IgD-negative memory B cell (primary cell): ENCODE data around the gene DLGAP3. TPM values are rescaled to one million over a fixed set of nuclear protein-coding genes. Genes with fewer than 3 reads are reported as not detected.

Source experiments
- H3K27ac Mint-ChIP-seq, 3 donors: one replicate each; pipeline ENCODE4 v1.8.0; 2020 to 2022; ENCODE audit warnings: mild to moderate bottlenecking in 3 of 3, mixed read lengths in 3 of 3, moderate library complexity in 1 of 3
- H3K27me3 Mint-ChIP-seq: one replicate; pipeline ENCODE4 v1.8.0; 2021; ENCODE audit warnings: mixed read lengths
- H3K36me3 Mint-ChIP-seq: one replicate; pipeline ENCODE4 v1.8.0; 2020; ENCODE audit warnings: mild to moderate bottlenecking, mixed read lengths
- H3K4me1 Mint-ChIP-seq, 3 donors: one replicate each; pipeline ENCODE4 v1.8.0; 2020 to 2022; ENCODE audit warnings: mixed read lengths in 3 of 3, mild to moderate bottlenecking in 1 of 3
- H3K4me3 Mint-ChIP-seq, 4 donors: one replicate each; pipeline ENCODE4 v1.8.0; 2020 to 2022; ENCODE audit warnings: mild to moderate bottlenecking in 4 of 4, mixed read lengths in 4 of 4, moderate library complexity in 3 of 4
- H3K9me3 Mint-ChIP-seq, 3 donors: one replicate each; pipeline ENCODE4 v1.8.0; 2020 to 2021; ENCODE audit warnings: mixed read lengths in 3 of 3, mild to moderate bottlenecking in 1 of 3
- polyA plus RNA-seq: library from polyadenylated mRNA; unstranded; fragments of 300-500 nt; fragmentation: Illumina TruSeq; gene quantifications from one replicate; pipeline ENCODE4 v1.2.3, GENCODE V29; 2021

The DLGAP3 gene
- polyA plus RNA-seq, 1 donor from 2014 or later = 0.33 TPM

DNA sequence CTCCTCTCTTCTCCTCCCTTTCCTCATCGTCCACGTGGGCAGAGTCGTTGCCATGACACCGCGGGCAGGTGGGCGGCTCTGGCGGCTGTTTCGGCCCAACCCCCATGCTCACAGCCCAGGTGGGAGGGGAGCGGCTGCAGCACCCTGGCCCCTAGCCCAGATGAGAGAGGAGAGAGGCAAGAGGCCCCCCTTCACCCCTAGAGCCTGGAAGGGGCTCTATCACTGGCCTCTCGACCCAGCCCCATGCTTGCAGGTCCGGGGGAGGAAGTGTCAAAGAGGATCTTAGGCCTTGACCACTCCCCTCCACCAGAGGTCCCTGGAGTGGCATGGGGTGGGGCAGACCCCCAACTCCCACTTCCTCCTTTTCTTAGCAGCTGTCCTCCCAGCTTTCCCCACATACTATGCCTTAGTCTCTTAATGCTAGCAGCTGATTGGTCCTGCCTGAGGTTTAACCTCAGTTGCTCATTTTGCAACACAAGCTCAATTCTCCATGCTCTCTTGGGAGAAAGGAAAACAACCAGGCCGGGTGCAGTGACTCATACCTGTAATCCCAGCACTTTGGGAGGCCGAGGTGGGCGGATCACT lies 10.4 kb downstream of the DLGAP3 start:
- Mint-ChIP-seq H3K4me3 (peak overlapping the region in 2 of 4 donors; percentile 61 to 90), H3K27me3 (peaks cover 14% of the 10 kb centered on the region), H3K27ac (no peak overlapping the region), H3K4me1 (peaks cover 8 to 10% (median 10%) of the 10 kb centered on the region in 3 donors), H3K9me3 (no peaks in the 10 kb centered on the region), H3K36me3 (peaks cover 2% of the 10 kb centered on the region)

DNA sequence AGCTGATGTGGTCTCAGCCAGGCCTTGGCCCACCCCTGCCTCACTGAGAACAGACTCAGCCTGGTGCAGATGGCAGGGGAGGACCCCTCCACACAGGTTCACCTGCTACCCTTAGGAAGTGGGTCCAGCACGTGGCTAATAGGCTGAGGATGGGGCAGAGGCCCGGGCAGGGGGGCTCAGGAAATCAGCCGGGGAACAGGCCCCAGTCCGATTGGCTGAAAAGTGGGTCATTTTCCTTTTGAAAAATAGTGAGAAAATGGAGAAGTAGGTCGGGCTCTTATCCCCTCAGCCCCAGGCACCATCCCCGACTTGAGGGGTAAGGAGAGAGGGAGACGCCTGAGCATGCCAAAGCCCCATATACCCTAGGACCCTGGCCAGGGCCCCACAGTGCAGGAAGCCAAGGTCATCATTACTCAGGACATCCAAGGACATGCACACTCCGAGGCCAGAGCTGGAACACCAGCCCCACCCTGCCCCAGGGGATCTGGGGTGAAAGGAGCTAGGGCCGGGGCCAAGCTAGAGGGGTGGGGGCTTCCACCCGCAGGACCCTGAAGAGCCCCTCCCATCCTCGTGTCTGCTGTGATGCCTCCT lies 11.0 kb downstream of the DLGAP3 start:
- H3K27me3 Mint-ChIP-seq = peaks cover 10% of the 10 kb centered on the region
- H3K4me1 Mint-ChIP-seq = peaks cover 8 to 10% (median 10%) of the 10 kb centered on the region in 3 donors
- H3K9me3 Mint-ChIP-seq = no peaks in the 10 kb centered on the region
- H3K36me3 Mint-ChIP-seq = peaks cover 2% of the 10 kb centered on the region
- no peak overlapping the region for H3K27ac Mint-ChIP-seq
- peak overlapping the region in 2 of 4 donors; percentile 61 to 90 for H3K4me3 Mint-ChIP-seq

DNA sequence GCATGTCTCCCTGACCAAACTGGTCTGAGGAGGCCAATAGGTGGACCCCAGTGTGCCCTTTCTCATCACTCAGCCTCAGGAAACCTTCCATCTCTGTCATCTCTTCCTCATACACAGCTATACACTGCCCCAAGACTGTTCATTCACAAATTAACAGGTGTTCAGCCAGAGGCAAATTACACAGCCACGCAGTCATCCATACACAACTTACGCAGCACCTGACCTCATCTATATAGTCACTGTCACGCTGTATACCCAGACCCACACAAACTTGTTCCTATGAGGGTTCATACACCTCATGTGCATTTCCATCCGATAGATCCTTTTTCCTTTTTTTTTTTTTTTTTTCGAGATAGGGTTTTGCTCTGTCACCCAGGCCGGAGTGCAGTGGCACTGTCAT lies 12.4 kb downstream of the DLGAP3 start:
- Mint-ChIP-seq H3K4me3 (no peak overlapping the region), H3K27me3 (peaks cover 3% of the 10 kb centered on the region), H3K4me1 (peaks cover 8 to 11% (median 10%) of the 10 kb centered on the region in 3 donors), H3K36me3 (peaks cover 2% of the 10 kb centered on the region), H3K9me3 (no peaks in the 10 kb centered on the region), H3K27ac (no peak overlapping the region)

GRCh38 chr1:34916104-34916503 lies 13.3 kb downstream of the DLGAP3 start:
- no peak overlapping the region for H3K4me3 Mint-ChIP-seq
- H3K4me1 Mint-ChIP-seq = peaks cover 8 to 11% (median 10%) of the 10 kb centered on the region in 3 donors
- H3K27me3 Mint-ChIP-seq = no peaks in the 10 kb centered on the region
- H3K36me3 Mint-ChIP-seq = peaks cover 2% of the 10 kb centered on the region
- no peak overlapping the region for H3K27ac Mint-ChIP-seq
- no peaks in the 10 kb centered on the region for H3K9me3 Mint-ChIP-seq

- no peak overlapping the region for H3K4me3 Mint-ChIP-seq
- peaks cover 2% of the 10 kb centered on the region for H3K36me3 Mint-ChIP-seq
- H3K27ac Mint-ChIP-seq = no peak overlapping the region
- no peaks in the 10 kb centered on the region for H3K9me3 Mint-ChIP-seq
- H3K27me3 Mint-ChIP-seq = no peaks in the 10 kb centered on the region
- peaks cover 6 to 11% (median 10%) of the 10 kb centered on the region in 3 donors for H3K4me1 Mint-ChIP-seq
Measured at GRCh38 chr1:34915521-34915920, 13.9 kb downstream of the DLGAP3 start.

DNA sequence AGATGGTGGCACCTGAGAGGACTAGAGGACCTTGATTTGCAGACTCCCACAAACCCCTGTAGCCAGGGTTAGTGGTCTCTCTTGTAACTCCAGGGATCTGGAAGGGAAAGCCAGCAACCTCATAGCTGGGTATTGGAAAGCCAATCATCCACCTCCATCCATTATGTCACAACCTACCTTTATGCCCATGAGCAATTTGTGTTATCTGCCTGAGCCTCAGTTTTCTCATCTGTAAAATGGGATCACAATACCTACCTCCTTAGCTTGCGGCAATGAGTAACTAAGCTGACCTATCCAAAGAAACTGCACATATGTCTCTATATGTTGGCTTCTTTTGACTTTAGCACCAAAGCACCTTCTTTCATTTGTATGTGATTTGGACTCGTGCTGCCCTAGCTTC lies 14.5 kb downstream of the DLGAP3 start:
- Mint-ChIP-seq H3K4me1 (peaks cover under 1 to 11% (median 8%) of the 10 kb centered on the region in 3 donors), H3K36me3 (peaks cover 2% of the 10 kb centered on the region), H3K4me3 (no peak overlapping the region), H3K27ac (no peak overlapping the region), H3K27me3 (peaks cover 2% of the 10 kb centered on the region), H3K9me3 (no peaks in the 10 kb centered on the region)

DNA sequence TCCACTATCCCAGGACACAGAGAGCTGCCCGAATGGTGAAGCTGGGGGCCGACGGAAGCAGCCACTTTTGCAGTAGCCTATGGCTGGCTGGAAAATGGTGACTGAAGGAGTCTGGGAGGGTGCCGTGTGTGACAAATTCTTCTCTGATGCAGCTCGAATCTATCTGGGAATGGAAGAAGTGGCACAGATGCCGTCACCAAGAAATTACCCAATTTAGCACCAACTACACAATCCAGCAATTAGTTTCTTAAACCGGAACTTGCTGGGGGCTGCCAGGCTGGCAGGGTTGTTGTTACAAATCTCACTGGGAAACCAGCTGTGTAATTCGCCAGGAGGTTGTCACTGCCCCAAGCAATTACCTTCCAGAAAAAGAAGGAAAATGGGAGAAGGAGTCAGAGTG lies 18.0 kb downstream of the DLGAP3 start:
- peaks cover 2% of the 10 kb centered on the region for H3K36me3 Mint-ChIP-seq
- peaks cover 4% of the 10 kb centered on the region for H3K27me3 Mint-ChIP-seq
- H3K4me1 Mint-ChIP-seq = peaks cover 0 to 1% (median 0%) of the 10 kb centered on the region in 3 donors
- H3K4me3 Mint-ChIP-seq = no peak overlapping the region
- H3K9me3 Mint-ChIP-seq = no peaks in the 10 kb centered on the region
- H3K27ac Mint-ChIP-seq = no peak overlapping the region

- peaks cover 0 to 1% (median 0%) of the 10 kb centered on the region in 3 donors for H3K9me3 Mint-ChIP-seq
- H3K36me3 Mint-ChIP-seq = peaks cover 2% of the 10 kb centered on the region
- peaks cover 0 to 1% (median 0%) of the 10 kb centered on the region in 3 donors for H3K4me1 Mint-ChIP-seq
- no peak overlapping the region for H3K4me3 Mint-ChIP-seq
- peaks cover 4% of the 10 kb centered on the region for H3K27me3 Mint-ChIP-seq
- H3K27ac Mint-ChIP-seq = peak overlapping the region in 1 of 3 donors; percentile 81
Measured at GRCh38 chr1:34910425-34910824, 19.0 kb downstream of the DLGAP3 start.

- H3K4me1 Mint-ChIP-seq = no peaks in the 10 kb centered on the region
- peaks cover 0 to 1% (median 0%) of the 10 kb centered on the region in 3 donors for H3K9me3 Mint-ChIP-seq
- H3K27me3 Mint-ChIP-seq = peaks cover 4% of the 10 kb centered on the region
- H3K4me3 Mint-ChIP-seq = no peak overlapping the region
- peaks cover 2% of the 10 kb centered on the region for H3K36me3 Mint-ChIP-seq
- H3K27ac Mint-ChIP-seq = no peak overlapping the region
Measured at GRCh38 chr1:34908369-34908768, 21.1 kb downstream of the DLGAP3 start.

- Mint-ChIP-seq H3K9me3 (peaks cover 0 to 1% (median 0%) of the 10 kb centered on the region in 3 donors), H3K27ac (no peak overlapping the region), H3K27me3 (peaks cover 4% of the 10 kb centered on the region), H3K36me3 (no peaks in the 10 kb centered on the region), H3K4me3 (no peak overlapping the region), H3K4me1 (no peaks in the 10 kb centered on the region)
Measured at GRCh38 chr1:34907487-34908090, 21.9 kb downstream of the DLGAP3 start.

- H3K27ac Mint-ChIP-seq = no peak overlapping the region
- peaks cover 4% of the 10 kb centered on the region for H3K27me3 Mint-ChIP-seq
- H3K9me3 Mint-ChIP-seq = peaks cover 0 to 1% (median 0%) of the 10 kb centered on the region in 3 donors
- H3K4me3 Mint-ChIP-seq = peak overlapping the region in 1 of 4 donors; percentile 19
- H3K36me3 Mint-ChIP-seq = no peaks in the 10 kb centered on the region
- H3K4me1 Mint-ChIP-seq = no peaks in the 10 kb centered on the region
Measured at GRCh38 chr1:34906756-34907155, 22.7 kb downstream of the DLGAP3 start.

- Mint-ChIP-seq H3K4me1 (no peaks in the 10 kb centered on the region), H3K27ac (no peak overlapping the region)
Measured at GRCh38 chr1:34906222-34906621, 23.2 kb downstream of the DLGAP3 start.

GRCh38 chr1:34905098-34905459 lies 24.4 kb downstream of the DLGAP3 start:
- Mint-ChIP-seq H3K36me3 (no peaks in the 10 kb centered on the region), H3K27me3 (peaks cover 6% of the 10 kb centered on the region), H3K27ac (no peak overlapping the region)

More at GRCh38 chr1:34906222-34906621, 23.2 kb downstream of the DLGAP3 start:
- Mint-ChIP-seq H3K27me3 (peaks cover 8% of the 10 kb centered on the region), H3K36me3 (no peaks in the 10 kb centered on the region), H3K4me3 (peak overlapping the region in 1 of 4 donors; percentile 19), H3K9me3 (peaks cover 0 to 1% (median 0%) of the 10 kb centered on the region in 3 donors)

DNA sequence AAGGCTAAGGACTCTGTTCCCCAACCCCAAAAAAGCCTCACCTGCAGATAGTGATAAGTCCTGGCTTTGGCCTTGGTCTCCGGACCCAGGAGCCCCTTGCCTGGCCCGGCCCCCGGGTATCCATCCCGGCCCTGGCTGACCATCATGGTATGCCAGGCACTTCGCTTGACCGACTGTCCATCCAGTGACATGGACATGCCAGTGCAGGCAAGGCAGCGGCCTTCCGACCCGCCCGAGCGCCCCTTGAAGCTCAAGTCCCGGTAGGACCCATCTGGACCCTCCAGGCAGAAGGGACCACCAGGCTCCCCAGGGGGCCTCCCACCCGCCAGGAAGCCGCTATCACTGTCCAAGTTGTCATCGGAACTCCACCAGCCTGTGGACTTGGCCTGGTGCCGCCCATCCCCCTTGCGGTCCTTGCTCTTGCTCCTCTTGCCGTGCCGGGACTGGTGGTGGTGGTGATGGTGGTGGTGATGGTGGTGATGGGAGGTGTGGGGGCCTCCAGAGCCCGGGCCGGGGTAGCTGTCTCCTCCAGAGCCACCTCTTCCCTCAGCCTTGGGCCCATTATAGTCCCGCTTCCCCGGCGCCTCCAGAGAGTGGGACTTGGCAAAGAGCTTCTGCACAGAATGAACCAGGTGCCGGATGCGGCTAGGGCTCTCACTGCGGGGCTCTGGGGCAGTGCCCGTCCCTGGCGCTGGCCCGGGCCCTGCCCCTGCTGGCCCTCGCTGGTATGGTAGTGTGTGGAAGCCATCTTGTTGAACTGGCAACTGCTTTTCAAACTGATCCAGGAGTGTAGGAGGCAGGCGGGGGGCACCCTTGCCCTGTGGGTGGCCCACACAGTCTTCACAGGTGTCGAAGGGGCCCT lies 25.0 kb downstream of the DLGAP3 start:
- Mint-ChIP-seq H3K4me3 (no peak overlapping the region), H3K36me3 (no peaks in the 10 kb centered on the region), H3K27me3 (peaks cover 6% of the 10 kb centered on the region), H3K9me3 (peaks cover 0 to 1% (median 0%) of the 10 kb centered on the region in 3 donors), H3K27ac (no peak overlapping the region), H3K4me1 (no peaks in the 10 kb centered on the region)

More at GRCh38 chr1:34905098-34905459, 24.4 kb downstream of the DLGAP3 start:
- Mint-ChIP-seq H3K4me3 (no peak overlapping the region), H3K4me1 (no peaks in the 10 kb centered on the region), H3K9me3 (peaks cover 0 to 1% (median 0%) of the 10 kb centered on the region in 3 donors)

- Mint-ChIP-seq H3K36me3 (no peaks in the 10 kb centered on the region), H3K27me3 (peaks cover 4% of the 10 kb centered on the region), H3K4me1 (no peaks in the 10 kb centered on the region), H3K4me3 (no peak overlapping the region), H3K9me3 (peaks cover 0 to 1% (median 0%) of the 10 kb centered on the region in 3 donors), H3K27ac (no peak overlapping the region)
Measured at GRCh38 chr1:34901919-34902318, 27.5 kb downstream of the DLGAP3 start.
